ENCODE data around the gene CTAG1A.

DNA sequence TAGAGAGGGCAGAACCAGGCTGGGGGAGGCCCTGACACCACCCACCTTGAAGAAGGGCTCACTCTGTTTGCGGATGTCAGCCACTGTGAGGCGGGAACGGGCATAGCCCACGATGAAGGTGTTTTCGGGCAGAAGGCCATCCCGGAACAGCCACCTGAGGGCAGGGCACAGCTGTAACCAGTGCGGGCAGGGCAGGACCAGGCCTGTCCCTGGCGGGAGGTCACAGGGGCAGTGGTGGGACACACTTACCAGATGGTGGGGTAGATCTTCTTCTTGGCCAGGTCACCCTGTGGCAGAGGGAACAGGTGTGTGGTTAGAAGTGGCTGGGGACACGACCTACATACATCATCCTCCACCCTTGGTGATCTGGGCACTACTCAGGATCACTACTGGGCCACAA, 49.0 kb upstream of the CTAG1A start:
- TF ChIP-seq, protein P1, sequence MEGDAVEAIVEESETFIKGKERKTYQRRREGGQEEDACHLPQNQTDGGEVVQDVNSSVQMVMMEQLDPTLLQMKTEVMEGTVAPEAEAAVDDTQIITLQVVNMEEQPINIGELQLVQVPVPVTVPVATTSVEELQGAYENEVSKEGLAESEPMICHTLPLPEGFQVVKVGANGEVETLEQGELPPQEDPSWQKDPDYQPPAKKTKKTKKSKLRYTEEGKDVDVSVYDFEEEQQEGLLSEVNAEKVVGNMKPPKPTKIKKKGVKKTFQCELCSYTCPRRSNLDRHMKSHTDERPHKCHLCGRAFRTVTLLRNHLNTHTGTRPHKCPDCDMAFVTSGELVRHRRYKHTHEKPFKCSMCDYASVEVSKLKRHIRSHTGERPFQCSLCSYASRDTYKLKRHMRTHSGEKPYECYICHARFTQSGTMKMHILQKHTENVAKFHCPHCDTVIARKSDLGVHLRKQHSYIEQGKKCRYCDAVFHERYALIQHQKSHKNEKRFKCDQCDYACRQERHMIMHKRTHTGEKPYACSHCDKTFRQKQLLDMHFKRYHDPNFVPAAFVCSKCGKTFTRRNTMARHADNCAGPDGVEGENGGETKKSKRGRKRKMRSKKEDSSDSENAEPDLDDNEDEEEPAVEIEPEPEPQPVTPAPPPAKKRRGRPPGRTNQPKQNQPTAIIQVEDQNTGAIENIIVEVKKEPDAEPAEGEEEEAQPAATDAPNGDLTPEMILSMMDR (conservative IDR thresholded peaks at IDR 0.05; ENCODE audit: low read depth, low read length) = no peak
- TF ChIP-seq EZH2 (IDR thresholded peaks at IDR 0.05; ENCODE audit: borderline replicate concordance, low read depth, low read length, poor library complexity, severe bottlenecking) = no peak

Measured in A673 (cell line).